Left renal cortex interstitium (tissue), 4 donors: Measurements from ENCODE around the gene LURAP1L. TPM values are rescaled to one million over a fixed set of nuclear protein-coding genes. Genes with fewer than 3 reads are reported as not detected.

ENCODE experiments used
- DNase-seq, 4 donors: peaks; one replicate each; pipeline ENCODE4 v3.0.0-alpha.2; 2013; ENCODE audit warnings: low read depth in 4 of 4, low spot score in 2 of 4, missing footprints in 1 of 4
- polyA plus RNA-seq, 4 donors: library from polyadenylated mRNA; unstranded; fragments of 120-200 nt; gene quantifications; one replicate each; pipeline ENCODE4 v1.2.1, GENCODE V29; 2013; ENCODE audit not compliant: insufficient read length in 4 of 4

The LURAP1L gene
- polyA plus RNA-seq, 4 donors, result 20.8 to 23.6 (median 22.3) TPM

DNA sequence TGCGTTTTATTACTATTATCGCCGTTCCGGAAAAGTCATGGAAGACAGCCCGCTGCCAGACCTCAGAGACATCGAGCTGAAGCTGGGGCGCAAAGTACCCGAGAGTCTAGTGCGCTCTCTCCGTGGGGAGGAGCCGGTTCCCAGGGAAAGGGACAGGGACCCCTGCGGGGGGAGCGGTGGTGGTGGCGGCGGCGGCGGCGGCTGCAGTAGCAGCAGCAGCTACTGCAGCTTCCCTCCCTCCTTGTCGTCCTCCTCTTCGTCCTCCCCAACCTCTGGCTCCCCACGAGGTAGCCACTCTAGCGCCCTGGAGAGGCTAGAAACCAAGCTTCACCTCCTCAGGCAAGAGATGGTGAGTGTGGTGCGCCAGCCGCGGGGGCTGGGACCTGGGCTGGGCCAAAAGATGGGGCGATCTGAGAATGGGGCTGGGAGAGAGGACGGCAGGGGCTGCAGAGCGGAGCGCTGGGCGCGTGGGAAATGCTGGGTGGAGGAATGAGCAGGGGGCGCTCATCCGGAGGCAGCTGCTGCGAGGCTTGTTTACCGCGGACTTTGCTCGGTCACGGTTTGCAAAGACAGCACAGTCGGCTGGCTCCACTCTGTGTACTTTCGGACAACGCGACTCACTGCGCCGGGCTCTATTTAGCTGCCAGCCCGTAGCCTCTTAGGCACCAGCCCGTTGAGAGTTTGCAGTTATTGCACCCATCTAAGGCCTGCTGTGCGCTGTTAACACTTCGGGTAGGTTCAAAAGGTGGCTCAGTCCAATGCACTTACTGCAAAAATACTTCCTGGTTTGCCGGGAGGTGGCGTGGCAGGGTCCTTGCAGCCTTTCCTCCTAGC is 1.1 kb downstream of the LURAP1L start:
- DNase-seq, result peak; percentile 37 to 86 (median 75)

- DNase-seq, result peak in 1 of 4 donors; percentile 83
These were observed 1.8 kb downstream of the LURAP1L start for GRCh38 chr9:12776513-12777055.

GRCh38 chr9:12777121-12778022 is 2.6 kb downstream of the LURAP1L start:
- no peak for DNase-seq

GRCh38 chr9:12778389-12778788 is 3.6 kb downstream of the LURAP1L start:
- no peak for DNase-seq

- DNase-seq, result no peak
These were observed 6.5 kb downstream of the LURAP1L start for GRCh38 chr9:12781226-12781733.

- no peak for DNase-seq
These were observed 9.1 kb downstream of the LURAP1L start for GRCh38 chr9:12783767-12784460.

GRCh38 chr9:12784461-12785259 is 9.8 kb downstream of the LURAP1L start:
- no peak for DNase-seq

GRCh38 chr9:12785260-12785770 is 10.5 kb downstream of the LURAP1L start:
- DNase-seq, result no peak

GRCh38 chr9:12785941-12786340 is 11.1 kb downstream of the LURAP1L start:
- DNase-seq, result no peak

DNA sequence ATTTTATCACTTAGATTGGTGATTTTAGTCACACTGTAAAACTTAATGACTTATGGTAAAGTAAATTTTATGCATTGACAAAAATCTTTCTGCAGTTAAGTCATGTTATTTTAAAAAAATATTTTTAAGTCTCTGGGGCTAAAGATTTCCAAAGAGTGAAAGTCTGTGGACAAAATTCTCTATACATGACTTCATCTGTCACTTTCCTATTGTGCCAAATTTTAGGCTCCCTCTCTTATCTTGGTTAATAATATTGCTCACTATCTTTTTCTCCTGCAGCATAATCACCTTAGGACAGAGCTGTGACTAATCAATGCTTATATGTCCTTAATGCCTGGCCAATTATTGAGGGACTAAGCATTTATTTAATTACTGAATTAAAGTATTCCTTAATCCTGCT is 15.2 kb downstream of the LURAP1L start:
- no peak for DNase-seq

DNA sequence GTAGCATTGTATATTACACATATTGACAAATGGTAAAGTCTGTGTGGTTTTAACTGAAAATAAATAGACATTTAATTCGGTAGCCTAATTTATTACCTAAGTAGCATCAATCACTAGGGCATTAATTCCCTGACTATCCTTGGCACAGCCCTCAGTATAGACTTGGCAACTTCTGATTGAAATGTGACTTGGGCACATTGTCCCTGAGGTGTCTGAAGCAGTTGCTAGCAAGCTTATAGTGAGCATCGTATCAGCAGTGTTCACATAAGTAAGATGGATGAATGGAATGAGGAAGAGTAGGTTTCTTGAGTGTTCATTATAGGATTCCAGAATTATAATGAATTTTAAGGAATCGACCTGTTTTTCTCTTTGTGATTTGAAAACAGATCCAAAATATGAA is 16.1 kb downstream of the LURAP1L start:
- DNase-seq, result no peak

DNA sequence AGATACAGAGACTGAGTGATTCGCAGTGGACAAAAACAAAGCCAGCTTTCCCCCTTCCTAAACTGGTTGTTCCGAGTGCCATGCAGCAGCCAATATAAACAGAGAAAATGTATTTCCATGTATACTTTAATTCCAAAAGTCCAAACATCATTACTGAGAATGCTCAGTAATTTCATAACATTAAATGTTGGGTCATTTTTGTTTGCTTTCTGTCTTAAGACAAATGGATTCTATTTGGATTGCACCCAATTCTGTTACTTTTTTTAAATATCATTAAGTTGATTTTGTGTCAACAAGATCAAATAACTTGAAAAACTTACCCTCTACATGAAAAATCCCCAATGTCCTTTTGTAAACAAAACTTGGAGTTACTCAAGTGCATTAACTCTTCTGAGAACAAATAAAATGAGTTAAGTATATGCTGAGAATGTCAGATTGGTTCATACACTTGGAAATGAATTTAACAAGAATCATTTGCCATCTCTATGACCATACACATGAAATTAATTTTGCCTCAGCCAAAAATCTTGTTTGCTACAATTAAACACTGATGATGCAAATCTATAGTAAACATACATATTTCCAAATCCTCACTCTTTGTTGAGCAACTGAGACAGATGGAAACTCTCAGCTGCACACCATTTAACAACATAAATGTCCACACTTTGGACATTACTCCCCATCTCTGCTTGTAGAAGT is 19.4 kb downstream of the LURAP1L start:
- no peak for DNase-seq

GRCh38 chr9:12796601-12797000 is 21.8 kb downstream of the LURAP1L start:
- no peak for DNase-seq

GRCh38 chr9:12797037-12797436 is 22.2 kb downstream of the LURAP1L start:
- DNase-seq, result no peak

DNA sequence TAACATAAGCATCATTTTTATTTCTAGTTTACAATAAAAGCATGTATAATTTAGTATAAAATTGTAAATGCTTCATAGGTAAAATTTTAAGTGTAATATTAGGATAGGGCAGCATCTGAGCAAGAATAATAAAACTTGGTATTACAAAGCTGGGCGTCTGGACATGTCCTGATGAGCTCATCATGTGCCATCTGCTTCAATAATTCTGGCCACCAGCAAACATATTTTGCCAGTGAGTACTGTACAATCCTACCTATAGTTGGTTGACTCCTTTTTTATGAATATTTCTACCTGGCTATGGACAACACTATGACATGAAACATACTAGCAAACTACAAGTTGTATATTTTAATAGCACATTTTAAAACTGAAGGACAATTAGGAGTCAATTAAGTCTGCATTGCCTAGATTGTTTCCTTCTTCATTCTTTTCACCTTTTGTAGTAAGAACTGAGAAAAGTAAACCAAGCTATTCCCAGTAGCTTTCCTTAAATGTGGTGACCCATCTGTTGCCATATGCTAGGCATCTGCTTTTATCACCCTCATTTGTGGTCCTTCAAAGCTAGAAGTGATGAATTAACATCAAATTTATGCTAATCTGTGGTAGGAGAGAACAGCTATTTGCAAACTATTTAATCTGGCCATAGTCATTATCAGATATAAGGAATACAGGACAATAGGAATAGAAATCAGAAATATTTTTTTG is 23.4 kb downstream of the LURAP1L start:
- DNase-seq, result no peak

DNA sequence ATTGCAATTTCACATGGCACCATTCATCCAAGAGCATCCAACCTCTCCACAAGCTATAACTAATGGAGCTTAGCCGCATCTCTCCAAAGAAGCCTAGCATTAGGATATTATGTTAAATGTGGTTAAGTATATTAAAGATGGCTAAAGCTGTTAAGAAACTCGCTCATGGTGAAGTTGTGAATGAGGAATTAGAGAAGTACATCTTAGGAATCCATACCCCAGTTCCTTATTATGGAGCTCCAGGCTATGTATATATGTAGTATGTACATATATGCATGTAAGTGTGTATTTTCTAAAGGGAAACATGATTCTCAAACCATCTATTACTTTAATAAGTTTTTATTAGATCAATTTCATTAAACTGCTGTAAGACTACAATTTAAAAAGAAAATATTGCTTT is 26.4 kb downstream of the LURAP1L start:
- DNase-seq, result no peak

DNA sequence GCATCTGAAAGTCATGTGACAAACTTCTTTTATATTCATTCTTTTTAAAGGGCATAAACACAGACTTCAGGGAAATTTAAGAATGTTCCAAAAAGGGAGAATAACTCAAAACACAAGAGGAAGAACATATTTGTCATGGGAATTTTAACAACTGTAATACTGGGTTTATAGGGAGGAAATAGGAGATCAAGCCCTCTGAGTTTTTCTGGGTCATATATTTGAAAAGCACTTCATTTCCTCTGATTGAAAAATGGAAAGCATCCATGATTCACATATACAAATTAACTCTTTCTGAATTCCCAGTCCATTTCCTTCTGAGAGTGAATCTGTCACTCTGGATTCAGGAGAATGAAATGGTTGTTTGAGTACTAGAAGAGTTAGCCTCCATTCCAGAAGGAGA is 26.8 kb downstream of the LURAP1L start:
- no peak for DNase-seq

- no peak for DNase-seq
These were observed 27.3 kb downstream of the LURAP1L start for GRCh38 chr9:12802093-12802492.
